B cell (primary cell): ENCODE measurements around the gene JAK1. TPM values are rescaled to one million over a fixed set of nuclear protein-coding genes. Genes with fewer than 3 reads are reported as not detected.

Experiments used
- ATAC-seq: fragments of 200-7000 bp; cut with Tn5 transposase; one replicate; pipeline ENCODE4 v1.10.0; 2021; ENCODE audit warnings: low read depth, mild to moderate bottlenecking, moderate number of reproducible peaks, moderate library complexity
- CTCF ChIA-PET: fragments of 350-600 bp; sonication (Branson Sonifier 250); formaldehyde crosslinking; loops from one replicate; lab custom pipeline; 2021; ENCODE audit warnings: antibody characterized with exemption, inconsistent platforms; lab: Charles Lee
- POLR2A ChIA-PET: fragments of 350-600 bp; sonication (Branson Sonifier 250); formaldehyde crosslinking; loops from one replicate; lab custom pipeline; 2021; ENCODE audit warnings: antibody characterized with exemption; lab: Charles Lee
- DNase-seq: peaks from one replicate; pipeline ENCODE4 v3.0.0; 2013
- H2AFZ ChIP-seq: 2 replicates; pipeline ENCODE4 v1.6.1; 2012; ENCODE audit warnings: mild to moderate bottlenecking, low read depth, low read length; ENCODE audit not compliant: insufficient read depth, poor library complexity, severe bottlenecking
- H3K27ac ChIP-seq, 2 donors: 1 replicate in 1 of 2; 2 replicates in 1 of 2; pipeline ENCODE4 v1.5.1; 2012 to 2013; ENCODE audit warnings: low read length in 2 of 2, mild to moderate bottlenecking in 2 of 2, moderate library complexity in 1 of 2
- H3K27me3 ChIP-seq, 4 experiments: fragments of 200-600 bp in 1 of 4; sonication (generic) in 1 of 4; replicated peaks in 1 of 4; 1 replicate in 2 of 4; 2 replicates in 2 of 4; pipeline versions ENCODE4 v1.6.1 to v1.7.0; 2013 to 2016; ENCODE audit warnings: low read length in 3 of 4, mild to moderate bottlenecking in 2 of 4, mixed read lengths in 1 of 4, moderate library complexity in 1 of 4; ENCODE audit not compliant: insufficient read depth in 4 of 4, control insufficient read depth in 3 of 4; ENCODE audit errors: control extremely low read depth in 1 of 4
- H3K36me3 ChIP-seq, 2 experiments: replicated peaks in 1 of 2; 1 replicate in 1 of 2; 2 replicates in 1 of 2; pipeline versions ENCODE4 v1.6.1 to v1.7.1; 2013; ENCODE audit warnings: low read length in 1 of 2; ENCODE audit not compliant: insufficient read depth in 2 of 2, control insufficient read depth in 1 of 2; ENCODE audit errors: control extremely low read depth in 1 of 2, extremely low read depth in 1 of 2
- H3K4me1 ChIP-seq, 2 donors: fragments of 200-600 bp in 1 of 2; sonication (generic) in 1 of 2; 1 replicate in 1 of 2; 2 replicates in 1 of 2; pipeline versions ENCODE4 v1.5.1 to v1.6.1; 2013 to 2017; ENCODE audit warnings: low read length in 2 of 2; ENCODE audit not compliant: control insufficient read depth in 2 of 2, insufficient read depth in 2 of 2
- H3K4me2 ChIP-seq: replicated peaks from 2 replicates; pipeline ENCODE3; 2012; ENCODE audit warnings: mild to moderate bottlenecking, low read depth, low read length; ENCODE audit not compliant: poor library complexity, severe bottlenecking
- H3K4me3 ChIP-seq, 5 experiments: fragments of 200-600 bp in 1 of 5; sonication (generic) in 1 of 5; 1 replicate in 3 of 5; 2 replicates in 2 of 5; pipeline versions ENCODE4 v1.5.1 to v1.7.0; 2011 to 2016; ENCODE audit warnings: low read length in 4 of 5, mild to moderate bottlenecking in 4 of 5, low read depth in 2 of 5, control low read depth in 1 of 5, moderate library complexity in 1 of 5; ENCODE audit not compliant: insufficient read depth in 1 of 5; ENCODE audit errors: control extremely low read depth in 1 of 5, extremely low read depth in 1 of 5
- H3K79me2 ChIP-seq: fragments of 200-600 bp; sonication (generic); one replicate; pipeline ENCODE4 v1.6.0; 2016; ENCODE audit warnings: low read length; ENCODE audit not compliant: control insufficient read depth, insufficient read depth
- H3K9ac ChIP-seq: fragments of 200-600 bp; sonication (generic); 2 replicates; pipeline ENCODE4 v1.6.1; 2017; ENCODE audit warnings: mild to moderate bottlenecking, low read length, moderate library complexity
- H3K9me3 ChIP-seq, 3 donors: one replicate each; pipeline versions ENCODE4 v1.6.1 to v1.7.1; 2013; ENCODE audit warnings: low read length in 2 of 3; ENCODE audit not compliant: control insufficient read depth in 2 of 3, insufficient read depth in 1 of 3; ENCODE audit errors: control extremely low read depth in 1 of 3
- H4K20me1 ChIP-seq: 2 replicates; pipeline ENCODE4 v1.6.0; 2012; ENCODE audit warnings: mild to moderate bottlenecking, low read length; ENCODE audit not compliant: insufficient read depth, control insufficient read depth, poor library complexity, severe bottlenecking
- H3K27ac Mint-ChIP-seq: one replicate; pipeline ENCODE4 v1.8.0; 2021; ENCODE audit warnings: mixed read lengths
- H3K27me3 Mint-ChIP-seq: one replicate; pipeline ENCODE4 v1.8.0; 2021; ENCODE audit warnings: mixed read lengths
- H3K4me1 Mint-ChIP-seq: one replicate; pipeline ENCODE4 v1.8.0; 2021; ENCODE audit warnings: mixed read lengths
- H3K4me3 Mint-ChIP-seq: one replicate; pipeline ENCODE4 v1.8.0; 2021; ENCODE audit warnings: mixed read lengths
- H3K9me3 Mint-ChIP-seq: one replicate; pipeline ENCODE4 v1.8.0; 2022; ENCODE audit warnings: mixed read lengths; ENCODE audit not compliant: insufficient read depth
- EZH2 ChIP-seq: IDR thresholded peaks from 2 replicates; pipeline ENCODE4 v1.6.1; 2012; ENCODE audit warnings: borderline replicate concordance, low read depth, mild to moderate bottlenecking, moderate library complexity, low read length; ENCODE audit not compliant: insufficient read depth, poor library complexity, severe bottlenecking
- WGBS: methylation state at CpG from one replicate; pipeline ENCODE4 v1.1.5; 2013; ENCODE audit warnings: missing lambda C conversion rate; ENCODE audit not compliant: insufficient coverage; 5-methylcytosine and 5-hydroxymethylcytosine counted together
- intact Hi-C: fragments of 100-400 bp; cut with micrococcal nuclease; formaldehyde crosslinking; loops from one replicate; pipeline ENCODE4 v1.10.0; 2022
- polyA plus RNA-seq: library from polyadenylated mRNA; depleted of rRNA; stranded (reverse); fragments of >200 nt; gene quantifications from 2 replicates; pipeline ENCODE4 v1.2.3, GENCODE V29; 2012
- total RNA-seq, 2 donors: library from RNA; stranded (reverse); fragments of 120-200 nt in 1 of 2; gene quantifications; 1 replicate in 1 of 2; 2 replicates in 1 of 2; pipeline versions ENCODE4 v1.2.3 to v1.2.4, GENCODE V29; 2013 to 2022
- TF ChIP-seq, protein P1 (sequence below): fragments of 200-600 bp; IDR thresholded peaks from one replicate; pipeline ENCODE4 v1.8.0; 2022; ENCODE audit warnings: antibody characterized with exemption, mild to moderate bottlenecking

JAK1 gene
- total and polyA plus RNA-seq, 2 donors (not counting 1 experiment from before 2014, with no cell fraction given): 99.0 to 244 TPM

DNA sequence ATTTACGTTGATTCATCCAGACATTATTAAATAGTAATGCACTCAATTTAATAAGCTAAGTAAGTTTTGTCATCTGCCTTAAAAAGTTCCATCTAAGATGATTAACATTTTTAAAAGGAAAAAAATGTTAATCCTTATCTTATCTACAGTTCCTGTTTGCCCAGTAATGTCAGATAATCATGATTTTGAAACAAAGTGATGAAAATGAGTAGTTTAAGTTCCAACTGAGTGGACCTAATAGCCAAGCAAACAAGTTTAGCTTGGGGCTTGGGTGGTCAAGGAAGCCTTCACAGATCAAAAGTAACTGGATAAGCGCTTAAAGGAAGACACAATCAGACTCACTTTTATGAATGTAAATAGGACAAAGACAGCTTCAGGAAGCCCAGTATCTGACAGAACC is 40.5 kb upstream of the JAK1 start:
- no peaks in the 10 kb centered on the region for H3K9me3 Mint-ChIP-seq
- WGBS: no CpG with 5 or more reads among the region's 2 CpGs
- H3K27ac Mint-ChIP-seq: no peak overlapping the region
- ChIA-PET CTCF (no interaction called here), POLR2A (no interaction called here)
- no peak for ATAC-seq
- Histone ChIP-seq H3K27ac (no peak overlapping the region), H4K20me1 (no peaks in the 10 kb centered on the region), H2AFZ (no peak overlapping the region), H3K36me3 (no peaks in the 10 kb centered on the region), H3K4me3 (no peak overlapping the region), H3K9me3 (peaks cover 0 to 4% (median 0%) of the 10 kb centered on the region in 3 donors), H3K4me2 (no peak overlapping the region), H3K27me3 (peaks cover 0 to 6% (median 2%) of the 10 kb centered on the region in 4 experiments), H3K9ac (no peak overlapping the region), H3K4me1 (peaks cover 26 to 27% of the 10 kb centered on the region in 2 donors), H3K79me2 (peaks cover 15% of the 10 kb centered on the region)
- TF ChIP-seq, protein P1, sequence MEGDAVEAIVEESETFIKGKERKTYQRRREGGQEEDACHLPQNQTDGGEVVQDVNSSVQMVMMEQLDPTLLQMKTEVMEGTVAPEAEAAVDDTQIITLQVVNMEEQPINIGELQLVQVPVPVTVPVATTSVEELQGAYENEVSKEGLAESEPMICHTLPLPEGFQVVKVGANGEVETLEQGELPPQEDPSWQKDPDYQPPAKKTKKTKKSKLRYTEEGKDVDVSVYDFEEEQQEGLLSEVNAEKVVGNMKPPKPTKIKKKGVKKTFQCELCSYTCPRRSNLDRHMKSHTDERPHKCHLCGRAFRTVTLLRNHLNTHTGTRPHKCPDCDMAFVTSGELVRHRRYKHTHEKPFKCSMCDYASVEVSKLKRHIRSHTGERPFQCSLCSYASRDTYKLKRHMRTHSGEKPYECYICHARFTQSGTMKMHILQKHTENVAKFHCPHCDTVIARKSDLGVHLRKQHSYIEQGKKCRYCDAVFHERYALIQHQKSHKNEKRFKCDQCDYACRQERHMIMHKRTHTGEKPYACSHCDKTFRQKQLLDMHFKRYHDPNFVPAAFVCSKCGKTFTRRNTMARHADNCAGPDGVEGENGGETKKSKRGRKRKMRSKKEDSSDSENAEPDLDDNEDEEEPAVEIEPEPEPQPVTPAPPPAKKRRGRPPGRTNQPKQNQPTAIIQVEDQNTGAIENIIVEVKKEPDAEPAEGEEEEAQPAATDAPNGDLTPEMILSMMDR: no peak
- no peak for TF ChIP-seq EZH2
- intact Hi-C loops: no loop called here
- DNase-seq: no peak
- H3K27me3 Mint-ChIP-seq: no peaks in the 10 kb centered on the region
- H3K4me1 Mint-ChIP-seq: peaks cover 37% of the 10 kb centered on the region
- no peak overlapping the region for H3K4me3 Mint-ChIP-seq

DNA sequence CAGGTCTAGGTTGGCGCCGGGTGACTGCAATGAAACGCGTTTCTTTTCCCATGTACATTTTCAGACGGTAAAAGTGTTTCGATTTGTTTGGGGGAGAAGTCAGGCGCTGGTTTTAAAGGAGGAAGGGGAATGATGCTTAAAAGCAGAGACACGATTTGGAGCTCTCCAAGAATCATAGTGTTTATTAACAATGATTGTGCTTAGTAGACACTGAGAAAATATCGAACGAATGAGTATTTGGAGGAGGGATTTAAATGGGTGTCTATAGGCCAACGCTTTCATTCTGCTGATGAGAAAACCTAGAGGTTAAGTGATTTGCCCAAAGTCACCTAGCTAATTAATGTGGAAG is 36.9 kb upstream of the JAK1 start:
- Histone ChIP-seq H3K4me1 (peaks cover 21 to 24% of the 10 kb centered on the region in 2 donors), H4K20me1 (no peaks in the 10 kb centered on the region), H3K79me2 (peaks cover 6% of the 10 kb centered on the region), H3K9me3 (no peaks in the 10 kb centered on the region), H3K4me3 (peak overlapping the region in 4 of 5 experiments; percentile 46 to 74 (median 63)), H2AFZ (peak overlapping the region; percentile 71), H3K4me2 (peak overlapping the region; percentile 91), H3K27ac (peak overlapping the region in 1 of 2 donors; percentile 14), H3K36me3 (no peaks in the 10 kb centered on the region), H3K9ac (peak overlapping the region; percentile 66), H3K27me3 (peaks cover 0 to 18% (median 5%) of the 10 kb centered on the region in 4 experiments)
- intact Hi-C loops: loop anchor here (2.0 kb wide), 2 partner anchors 38 to 64 kb away; no protein-coding TSS in a partner anchor
- POLR2A ChIA-PET: interaction anchor here (0.6 to 2.7 kb wide), 4 partner anchors 35 to 135 kb away, joined by 3 to 19 read pairs (median 8); partner anchors contain the start of gene JAK1
- no peak for ATAC-seq
- TF ChIP-seq, protein P1: no peak
- no peak for TF ChIP-seq EZH2
- H3K4me1 Mint-ChIP-seq: peaks cover 30% of the 10 kb centered on the region
- 11% methylated on average over 11 of the region's 11 CpGs for WGBS
- H3K4me3 Mint-ChIP-seq: peak overlapping the region; percentile 86
- no peaks in the 10 kb centered on the region for H3K27me3 Mint-ChIP-seq
- CTCF ChIA-PET: interaction anchor here (0.7 to 1.6 kb wide), 3 partner anchors 63 to 180 kb away, joined by 3 to 4 read pairs (median 4); no protein-coding TSS in a partner anchor
- peak overlapping the region; percentile 12 for H3K27ac Mint-ChIP-seq
- no peak for DNase-seq
- H3K9me3 Mint-ChIP-seq: no peaks in the 10 kb centered on the region
